HFFc6 (cell line): ENCODE data around the gene TGM4. TPM values are rescaled to one million over a fixed set of nuclear protein-coding genes. Genes with fewer than 3 reads are reported as not detected.
A peak's percentile ranks its signal among the peaks of the same experiment; 100 is the strongest.

Source experiments
- DNase-seq: peaks from one replicate; pipeline ENCODE4 v3.0.0-alpha.2; 2018
- H3K27ac Mint-ChIP-seq: 2 replicates; pipeline ENCODE4 v1.8.0; 2020; ENCODE audit warnings: mild to moderate bottlenecking, mixed read lengths
- H3K27me3 Mint-ChIP-seq: 2 replicates; pipeline ENCODE4 v1.8.0; 2021; ENCODE audit warnings: mild to moderate bottlenecking, moderate library complexity, mixed read lengths; ENCODE audit not compliant: insufficient read depth
- H3K36me3 Mint-ChIP-seq: 2 replicates; pipeline ENCODE4 v1.8.0; 2021; ENCODE audit warnings: low read depth, mixed read lengths
- H3K4me1 Mint-ChIP-seq: 2 replicates; pipeline ENCODE4 v1.8.0; 2020; ENCODE audit warnings: low read depth, mixed read lengths
- H3K4me3 Mint-ChIP-seq: 2 replicates; pipeline ENCODE4 v1.8.0; 2020; ENCODE audit warnings: mild to moderate bottlenecking, moderate library complexity, mixed read lengths
- H3K9me3 Mint-ChIP-seq: 2 replicates; pipeline ENCODE4 v1.8.0; 2020; ENCODE audit warnings: mild to moderate bottlenecking, mixed read lengths
- CTCF ChIP-seq: fragments of 200-600 bp; sonication (generic); IDR thresholded peaks from 2 replicates; pipeline ENCODE4 v1.5.0; 2021; ENCODE audit warnings: antibody characterized with exemption, mild to moderate bottlenecking
- long read RNA-seq: library from polyadenylated mRNA; unstranded; transcript quantifications from one replicate; pipeline ENCODE4 v2.0.0, GENCODE V29; 2019
- total RNA-seq, 6 experiments: library from RNA; stranded (reverse); fragmentation: NEBNext Ultra II Directional; extraction: Animal tissue kit (Norgen Biotek cat#: 25700); gene quantifications; 2 replicates in 1 of 6; 3 replicates in 5 of 6; pipeline ENCODE4 v1.2.3, GENCODE V29; 2021

The TGM4 gene
- total RNA-seq = not detected
- long read RNA-seq = 0 reads

GRCh38 chr3:44874308-44874707, at the start of gene TGM4:
Gene TGM4 (plus strand): TSS chr3:44874608. CDS start chr3:44874679, 71 bp downstream.
- no peak within 1 kb of the TSS for H3K4me3 Mint-ChIP-seq
- H3K4me1 Mint-ChIP-seq = no peaks in the 10 kb centered on the region
- H3K27ac Mint-ChIP-seq = no peak within 1 kb of the TSS
- no peak for TF ChIP-seq CTCF
- no peaks in the 10 kb centered on the region for H3K36me3 Mint-ChIP-seq
- peaks cover 2% of the 10 kb centered on the region; the same call in 1 of the 2 replicates for H3K27me3 Mint-ChIP-seq
- no peaks in the 10 kb centered on the region for H3K9me3 Mint-ChIP-seq
- DNase-seq = no peak

DNA sequence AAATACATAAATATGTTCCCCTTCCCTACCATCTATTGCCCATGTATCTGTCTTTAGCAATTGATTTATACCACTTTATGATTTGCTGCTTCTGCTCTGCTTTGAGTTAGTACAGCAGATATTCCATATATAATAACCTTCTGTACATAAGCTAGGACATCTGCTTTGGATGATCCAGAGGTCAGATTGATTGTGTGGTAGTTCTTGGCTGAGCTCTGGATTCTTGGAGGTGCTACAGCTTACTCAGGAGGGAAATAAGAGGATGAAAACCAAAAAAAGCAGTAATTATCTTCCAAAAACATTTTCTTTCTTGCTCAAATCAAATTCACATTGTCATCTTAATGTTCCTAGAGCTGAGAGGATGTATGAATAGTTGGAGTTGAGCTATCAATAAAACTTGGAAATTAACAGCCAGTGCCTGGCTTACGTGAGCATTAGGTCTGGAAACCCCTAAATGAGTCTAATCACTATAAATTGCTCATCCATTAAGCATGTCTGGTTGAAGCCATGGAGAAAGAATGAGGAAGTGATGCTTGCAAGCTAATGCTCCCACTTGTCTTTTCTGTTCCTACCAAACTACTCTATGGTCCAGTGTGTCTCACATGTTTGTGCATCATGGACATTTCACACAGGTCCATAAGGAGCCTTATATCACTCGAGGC, 49.0 kb upstream of the TGM4 start:
- Mint-ChIP-seq H3K36me3 (peaks cover 20% of the 10 kb centered on the region), H3K9me3 (peaks cover 12% of the 10 kb centered on the region), H3K27me3 (no peaks in the 10 kb centered on the region), H3K4me1 (peaks cover 26% of the 10 kb centered on the region), H3K27ac (peak overlapping the region; percentile 77), H3K4me3 (peak overlapping the region; percentile 31)
- TF ChIP-seq CTCF = no peak
- peak; percentile 76 for DNase-seq

DNA sequence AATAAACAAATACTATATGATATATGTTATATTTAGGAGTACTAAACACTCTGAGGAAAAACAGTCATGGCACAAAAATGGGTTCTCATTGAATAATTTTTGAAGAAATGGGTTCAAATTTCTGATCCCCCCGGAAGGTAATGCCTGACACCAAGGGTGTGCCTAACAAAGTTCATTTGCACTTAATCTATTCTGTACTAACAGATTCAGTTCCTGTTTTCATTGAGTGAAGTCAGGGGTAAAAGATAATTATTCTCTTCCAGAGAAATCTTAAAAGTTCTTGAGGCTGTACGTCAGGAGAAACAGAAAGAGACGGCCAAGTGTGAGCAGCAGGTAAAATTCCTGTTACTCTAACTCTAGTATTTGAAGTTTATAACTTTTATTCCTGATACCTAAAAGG, 47.2 kb upstream of the TGM4 start:
- no peak overlapping the region for H3K4me3 Mint-ChIP-seq
- peaks cover 18% of the 10 kb centered on the region for H3K36me3 Mint-ChIP-seq
- no peaks in the 10 kb centered on the region for H3K27me3 Mint-ChIP-seq
- H3K9me3 Mint-ChIP-seq = peaks cover 6% of the 10 kb centered on the region
- H3K4me1 Mint-ChIP-seq = peaks cover 26% of the 10 kb centered on the region
- no peak overlapping the region for H3K27ac Mint-ChIP-seq
- no peak for TF ChIP-seq CTCF
- no peak for DNase-seq

DNA sequence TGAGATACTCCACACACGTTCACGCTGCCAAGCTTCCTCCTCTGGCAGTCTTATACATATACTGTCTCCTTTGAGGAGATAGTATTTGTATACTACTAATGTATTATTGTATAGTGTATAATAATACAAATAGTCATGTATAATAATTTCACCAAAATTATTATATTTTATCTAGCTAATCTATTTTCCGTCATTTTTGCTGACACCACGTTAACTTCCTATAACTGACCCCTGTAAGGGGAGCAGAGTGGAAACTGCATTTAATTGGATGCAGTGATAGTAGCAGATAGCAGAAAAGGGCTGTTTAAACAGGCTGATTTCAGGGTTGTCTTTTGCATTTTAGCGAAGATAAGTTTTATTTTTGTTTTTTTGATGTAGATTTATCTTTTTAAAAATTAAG, 43.2 kb upstream of the TGM4 start:
- H3K4me3 Mint-ChIP-seq = no peak overlapping the region
- TF ChIP-seq CTCF = no peak
- no peaks in the 10 kb centered on the region for H3K27me3 Mint-ChIP-seq
- no peak overlapping the region for H3K27ac Mint-ChIP-seq
- H3K9me3 Mint-ChIP-seq = peaks cover 5% of the 10 kb centered on the region; the same call in 1 of the 2 replicates
- no peak for DNase-seq
- peaks cover 2% of the 10 kb centered on the region for H3K4me1 Mint-ChIP-seq
- peaks cover 11% of the 10 kb centered on the region for H3K36me3 Mint-ChIP-seq

DNA sequence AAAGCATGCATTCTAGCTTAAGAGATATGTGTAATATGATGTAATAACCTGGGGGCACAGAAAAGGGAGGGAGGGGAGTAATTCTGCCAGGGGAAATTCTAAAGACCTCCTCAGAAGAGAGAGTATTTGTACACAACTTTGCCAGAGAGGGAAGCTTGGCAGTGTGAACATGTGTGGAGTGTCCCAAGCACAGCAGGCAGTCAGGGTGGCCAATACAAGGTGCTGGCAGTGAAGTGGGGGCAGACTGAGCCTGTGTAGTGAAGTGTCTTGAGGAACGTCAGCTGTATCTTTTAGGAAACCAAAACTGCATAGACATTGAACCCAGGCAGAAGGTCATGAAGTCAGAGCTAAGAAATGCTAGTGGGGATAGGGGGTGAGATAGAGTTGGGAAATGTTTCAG, 42.4 kb upstream of the TGM4 start:
- Mint-ChIP-seq H3K27me3 (no peaks in the 10 kb centered on the region), H3K27ac (no peak overlapping the region), H3K9me3 (peaks cover 5% of the 10 kb centered on the region; the same call in 1 of the 2 replicates), H3K4me3 (no peak overlapping the region), H3K36me3 (peaks cover 18% of the 10 kb centered on the region), H3K4me1 (no peaks in the 10 kb centered on the region)
- no peak for DNase-seq
- TF ChIP-seq CTCF = no peak
